Keratinocyte (primary cell): ENCODE results near the gene PABPN1L. TPM values are rescaled to one million over a fixed set of nuclear protein-coding genes. Genes with fewer than 3 reads are reported as not detected.

Experiments
- DNase-seq: peaks from one replicate; pipeline ENCODE4 v3.0.0-alpha.2; 2011; ENCODE audit warnings: low read depth, missing footprints, low spot score
- FAIRE-seq: peaks from 2 replicates; lab custom pipeline; 2011; peaks lifted over from hg19 to GRCh38; lab: Jason Lieb, UNC
- H2AFZ ChIP-seq: 2 replicates; pipeline ENCODE4 v1.6.0; 2012; ENCODE audit warnings: low read length, control low read depth, inconsistent platforms; ENCODE audit not compliant: control insufficient read depth
- H3K27ac ChIP-seq: 2 replicates; pipeline ENCODE4 v1.5.1; 2011; ENCODE audit warnings: low read length; ENCODE audit not compliant: control insufficient read depth, insufficient read depth
- H3K27me3 ChIP-seq: 3 replicates; pipeline ENCODE4 v1.6.0; 2011; ENCODE audit warnings: low read length; ENCODE audit not compliant: control insufficient read depth, insufficient read depth; ENCODE audit errors: extremely low read depth
- H3K36me3 ChIP-seq, 2 experiments: 2 replicates in 1 of 2; 3 replicates in 1 of 2; pipeline ENCODE4 v1.5.1; 2011; ENCODE audit warnings: low read length in 2 of 2, mild to moderate bottlenecking in 1 of 2; ENCODE audit not compliant: control insufficient read depth in 2 of 2, insufficient read depth in 2 of 2; ENCODE audit errors: extremely low read depth in 1 of 2
- H3K4me1 ChIP-seq: 3 replicates; pipeline ENCODE4 v1.5.1; 2011; ENCODE audit warnings: low read length; ENCODE audit not compliant: control insufficient read depth, insufficient read depth; ENCODE audit errors: extremely low read depth
- H3K4me2 ChIP-seq: 3 replicates; pipeline ENCODE4 v1.6.0; 2011; ENCODE audit warnings: low read depth, low read length; ENCODE audit not compliant: control insufficient read depth, insufficient read depth; ENCODE audit errors: extremely low read depth
- H3K4me3 ChIP-seq, 3 experiments: fragments of 200-600 bp in 1 of 3; sonication (generic) in 1 of 3; 2 replicates in 2 of 3; 3 replicates in 1 of 3; pipeline ENCODE4 v1.5.1; 2011 to 2016; ENCODE audit warnings: low read length in 3 of 3, mild to moderate bottlenecking in 3 of 3, control low read depth in 2 of 3, inconsistent platforms in 1 of 3, low read depth in 1 of 3, mixed read lengths in 1 of 3, mixed run types in 1 of 3, moderate library complexity in 1 of 3; ENCODE audit not compliant: control insufficient read depth in 2 of 3, insufficient read depth in 2 of 3; ENCODE audit errors: extremely low read depth in 1 of 3
- H3K79me2 ChIP-seq: 2 replicates; pipeline ENCODE4 v1.6.0; 2012; ENCODE audit warnings: low read length; ENCODE audit not compliant: control insufficient read depth, insufficient read depth
- H3K9ac ChIP-seq: 3 replicates; pipeline ENCODE4 v1.6.0; 2011; ENCODE audit warnings: low read length; ENCODE audit not compliant: control insufficient read depth, insufficient read depth; ENCODE audit errors: extremely low read depth
- H3K9me1 ChIP-seq: 3 replicates; pipeline ENCODE4 v1.6.0; 2011; ENCODE audit warnings: low read length; ENCODE audit not compliant: control insufficient read depth, insufficient read depth; ENCODE audit errors: extremely low read depth
- H3K9me3 ChIP-seq: 2 replicates; pipeline ENCODE4 v1.5.1; 2012; ENCODE audit warnings: low read depth, low read length; ENCODE audit not compliant: control insufficient read depth
- H4K20me1 ChIP-seq: 3 replicates; pipeline ENCODE4 v1.6.0; 2011; ENCODE audit warnings: low read length; ENCODE audit not compliant: control insufficient read depth, insufficient read depth; ENCODE audit errors: extremely low read depth
- EZH2 ChIP-seq: IDR thresholded peaks from one replicate; pipeline ENCODE4 v1.6.1; 2012; ENCODE audit warnings: inconsistent platforms, mild to moderate bottlenecking, low read length, moderate library complexity
- dilution Hi-C: fragments of 300-500 bp; cut with MboI; formaldehyde crosslinking; loops from one replicate; pipeline ENCODE4 v1.7.0; 2020; ENCODE audit warnings: low sequenced_read_pairs; ENCODE audit not compliant: extremely low pct_ligation_motif_present
- polyA plus RNA-seq, 5 experiments: library from polyadenylated mRNA; depleted of rRNA in 3 of 5; stranded (reverse) in 3 of 5; stranded (forward) in 1 of 5; unstranded in 1 of 5; fragments of >200 nt; gene quantifications; 1 replicate in 1 of 5; 2 replicates in 3 of 5; 3 replicates in 1 of 5; pipeline versions ENCODE4 v1.2.1 to v1.2.3, GENCODE V29; 2011 to 2012; ENCODE audit warnings: missing spikeins in 2 of 5, low read depth in 1 of 5, low replicate concordance in 1 of 5
- TF ChIP-seq, protein P1 (sequence below), 3 experiments: IDR thresholded peaks in 1 of 3; conservative IDR thresholded peaks in 1 of 3; optimal IDR thresholded peaks in 1 of 3; 2 replicates in 2 of 3; 3 replicates in 1 of 3; pipeline versions ENCODE3 to v1.5.1; 2011; ENCODE audit warnings: low read length in 3 of 3, mild to moderate bottlenecking in 3 of 3, moderate library complexity in 2 of 3, control low read depth in 1 of 3, inconsistent platforms in 1 of 3; ENCODE audit not compliant: insufficient read depth in 2 of 3; ENCODE audit errors: extremely low read depth in 1 of 3

PABPN1L gene
- polyA plus RNA-seq, 1 donor (not counting 4 experiments of a cell fraction or from before 2014, with no cell fraction given), result not detected

DNA sequence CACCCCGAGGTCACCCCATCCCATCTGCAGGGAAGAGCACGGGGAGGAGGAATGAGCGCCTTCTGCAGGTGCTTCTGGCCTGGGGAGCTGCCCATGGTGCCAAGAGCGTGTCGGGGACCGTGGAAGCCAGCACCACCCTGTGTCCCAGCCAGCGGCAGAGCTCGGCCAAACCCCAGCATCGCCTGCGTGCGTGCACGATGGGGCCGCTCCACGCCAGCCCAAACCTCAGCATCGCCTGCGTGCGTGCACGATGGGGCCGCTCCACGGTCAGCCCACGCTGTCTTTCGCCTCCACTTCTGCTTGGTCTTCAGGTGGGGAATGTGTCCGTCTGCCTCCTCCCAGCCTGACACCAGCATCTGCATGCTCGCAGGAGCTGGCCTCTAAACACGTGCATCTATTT, 23.7 kb downstream of the PABPN1L start:
- FAIRE-seq (no peak), DNase-seq (no peak)
- H3K4me3 ChIP-seq, result no peak overlapping the region
- H3K36me3 ChIP-seq, result peaks cover 0 to 14% of the 10 kb centered on the region in 2 experiments
- no peaks in the 10 kb centered on the region for H3K9me3 ChIP-seq
- no peaks in the 10 kb centered on the region for H3K79me2 ChIP-seq
- no peak overlapping the region for H3K27ac ChIP-seq
- no peak for TF ChIP-seq EZH2
- TF ChIP-seq, protein P1, sequence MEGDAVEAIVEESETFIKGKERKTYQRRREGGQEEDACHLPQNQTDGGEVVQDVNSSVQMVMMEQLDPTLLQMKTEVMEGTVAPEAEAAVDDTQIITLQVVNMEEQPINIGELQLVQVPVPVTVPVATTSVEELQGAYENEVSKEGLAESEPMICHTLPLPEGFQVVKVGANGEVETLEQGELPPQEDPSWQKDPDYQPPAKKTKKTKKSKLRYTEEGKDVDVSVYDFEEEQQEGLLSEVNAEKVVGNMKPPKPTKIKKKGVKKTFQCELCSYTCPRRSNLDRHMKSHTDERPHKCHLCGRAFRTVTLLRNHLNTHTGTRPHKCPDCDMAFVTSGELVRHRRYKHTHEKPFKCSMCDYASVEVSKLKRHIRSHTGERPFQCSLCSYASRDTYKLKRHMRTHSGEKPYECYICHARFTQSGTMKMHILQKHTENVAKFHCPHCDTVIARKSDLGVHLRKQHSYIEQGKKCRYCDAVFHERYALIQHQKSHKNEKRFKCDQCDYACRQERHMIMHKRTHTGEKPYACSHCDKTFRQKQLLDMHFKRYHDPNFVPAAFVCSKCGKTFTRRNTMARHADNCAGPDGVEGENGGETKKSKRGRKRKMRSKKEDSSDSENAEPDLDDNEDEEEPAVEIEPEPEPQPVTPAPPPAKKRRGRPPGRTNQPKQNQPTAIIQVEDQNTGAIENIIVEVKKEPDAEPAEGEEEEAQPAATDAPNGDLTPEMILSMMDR (optimal IDR thresholded peaks at IDR 0.05 in 1 of 3, IDR thresholded peaks at IDR 0.05 in 1 of 3, conservative IDR thresholded peaks at IDR 0.05 in 1 of 3; ENCODE audit: extremely low read depth in 1 of 3, insufficient read depth in 2 of 3, low read length in 3 of 3), result no peak
- dilution Hi-C loops, result no loop called here
- H3K9ac ChIP-seq, result no peak overlapping the region
- H3K4me2 ChIP-seq, result no peak overlapping the region
- no peaks in the 10 kb centered on the region for H3K4me1 ChIP-seq
- no peaks in the 10 kb centered on the region for H3K27me3 ChIP-seq
- no peaks in the 10 kb centered on the region for H3K9me1 ChIP-seq
- no peaks in the 10 kb centered on the region for H4K20me1 ChIP-seq
- no peak overlapping the region for H2AFZ ChIP-seq

DNA sequence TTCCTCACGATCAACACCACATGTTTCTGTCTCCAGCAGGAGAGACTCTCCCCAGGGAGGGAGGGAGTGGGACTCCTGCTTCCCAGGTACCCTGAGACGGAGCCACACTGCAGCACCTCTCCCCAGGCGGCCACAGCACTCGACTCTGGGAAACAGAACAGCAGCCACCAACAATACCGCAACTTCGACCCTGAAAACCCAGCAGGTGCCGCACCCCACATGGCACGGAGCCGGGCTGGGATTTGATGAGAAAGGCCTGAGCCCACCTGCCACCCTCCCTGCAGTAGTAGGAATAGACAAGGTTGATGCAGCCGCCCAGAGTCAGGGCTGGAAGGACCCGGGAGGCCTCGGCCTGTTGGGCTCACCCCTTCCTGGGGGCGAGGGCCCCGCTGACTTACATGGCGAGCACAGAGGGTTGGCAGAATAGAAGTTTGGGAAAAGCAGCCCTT, 24.1 kb downstream of the PABPN1L start:
- Histone ChIP-seq H3K36me3 (peaks cover 0 to 14% of the 10 kb centered on the region in 2 experiments), H3K27me3 (no peaks in the 10 kb centered on the region)

More for the DNA sequence above, 24.1 kb downstream of the PABPN1L start:
- dilution Hi-C loops, result no loop called here
- no peaks in the 10 kb centered on the region for H3K9me1 ChIP-seq
- no peak overlapping the region for H2AFZ ChIP-seq
- no peaks in the 10 kb centered on the region for H3K9me3 ChIP-seq
- no peak overlapping the region for H3K4me3 ChIP-seq
- no peaks in the 10 kb centered on the region for H3K4me1 ChIP-seq
- no peak for FAIRE-seq
- no peak overlapping the region for H3K4me2 ChIP-seq
- no peak overlapping the region for H3K27ac ChIP-seq
- H4K20me1 ChIP-seq, result no peaks in the 10 kb centered on the region
- TF ChIP-seq, protein P1 (optimal IDR thresholded peaks at IDR 0.05 in 1 of 3, IDR thresholded peaks at IDR 0.05 in 1 of 3, conservative IDR thresholded peaks at IDR 0.05 in 1 of 3; ENCODE audit: extremely low read depth in 1 of 3, insufficient read depth in 2 of 3, low read length in 3 of 3), result no peak
- no peak for TF ChIP-seq EZH2
- no peak for DNase-seq
- H3K9ac ChIP-seq, result no peak overlapping the region
- no peaks in the 10 kb centered on the region for H3K79me2 ChIP-seq
